ENCODE measurements around the gene ZBTB16.

The ZBTB16 gene

GRCh38 chr11:114060392-114061047 lies 1.0 kb downstream of the ZBTB16 start:
- Histone ChIP-seq H3K27ac (ENCODE audit: extremely low read depth, low read depth, low read length) (peak overlapping the region; percentile 90), H3K36me3 (ENCODE audit: control insufficient read depth in 2 of 2, insufficient read depth in 1 of 2, low read length in 2 of 2) (peaks cover 0 to 22% of the 10 kb centered on the region in 2 experiments; a peak in 1 of 3 replicates), H3K4me3 (ENCODE audit: low read depth, low read length) (peak overlapping the region; percentile 75), H3K4me1 (ENCODE audit: control insufficient read depth, insufficient read depth, low read length) (no peaks in the 10 kb centered on the region; the same call in 1 of the 2 replicates), H3K9me3 (ENCODE audit: control insufficient read depth, insufficient read depth, low read depth, low read length) (no peaks in the 10 kb centered on the region)
- ChIA-PET POLR2A (interaction anchor here (0.7 to 1.9 kb wide), 12 partner anchors 8 to 138 kb away, joined by 3 to 8 read pairs (median 4); no protein-coding TSS in a partner anchor), CTCF (interaction anchor here (0.6 to 1.8 kb wide), 10 partner anchors 10 to 201 kb away, joined by 3 to 13 read pairs (median 4); no protein-coding TSS in a partner anchor)
- no peak for TF ChIP-seq SCRT1 (tag by site-specific recombination; IDR thresholded peaks at IDR 0.05; ENCODE audit: borderline replicate concordance)
- TF ChIP-seq ZNF510 (tag by site-specific recombination; IDR thresholded peaks at IDR 0.05; ENCODE audit: insufficient replicate concordance), result no peak
- no peak for TF ChIP-seq HOXC10 (CRISPR knock-in tag; IDR thresholded peaks at IDR 0.05)
- no peak for TF ChIP-seq ZNF701 (tag by site-specific recombination; IDR thresholded peaks at IDR 0.05)
- no peak for TF ChIP-seq ZNF501 (tag by site-specific recombination; IDR thresholded peaks at IDR 0.05)
- peak; percentile 90 for TF ChIP-seq ZIC2 (tag by site-specific recombination; IDR thresholded peaks at IDR 0.05)
- TF ChIP-seq ZNF398 (tag by site-specific recombination; IDR thresholded peaks at IDR 0.05), result peak; percentile 19; the same call in 1 of the 2 replicates
- TF ChIP-seq ZBTB44 (tag by site-specific recombination; IDR thresholded peaks at IDR 0.05), result no peak
- no peak for TF ChIP-seq ZNF266 (tag by site-specific recombination; IDR thresholded peaks at IDR 0.05; ENCODE audit: low read depth)
- no peak for TF ChIP-seq ZXDB (tag by site-specific recombination; IDR thresholded peaks at IDR 0.05)
- no peak for TF ChIP-seq ZNF350 (tag by site-specific recombination; IDR thresholded peaks at IDR 0.05)
- no peak for TF ChIP-seq ZSCAN4 (tag by site-specific recombination; IDR thresholded peaks at IDR 0.05)
- TF ChIP-seq ZNF623 (tag by site-specific recombination; IDR thresholded peaks at IDR 0.05), result no peak
- TF ChIP-seq ZNF585B (tag by site-specific recombination; IDR thresholded peaks at IDR 0.05), result no peak
- TF ChIP-seq ZNF354C (tag by site-specific recombination; IDR thresholded peaks at IDR 0.05; ENCODE audit: borderline replicate concordance, low read depth), result no peak
- no peak for TF ChIP-seq ZNF16 (tag by site-specific recombination; IDR thresholded peaks at IDR 0.05; ENCODE audit: low read depth)
- TF ChIP-seq PRDM10 (tag by site-specific recombination; IDR thresholded peaks at IDR 0.05), result peak; percentile 77
- TF ChIP-seq RBAK (tag by site-specific recombination; IDR thresholded peaks at IDR 0.05), result no peak
- TF ChIP-seq ZFHX2 (tag by site-specific recombination; conservative IDR thresholded peaks at IDR 0.05), result no peak
- no peak for TF ChIP-seq ZNF548 (tag by site-specific recombination; IDR thresholded peaks at IDR 0.05)
- TF ChIP-seq IKZF3 (tag by site-specific recombination; IDR thresholded peaks at IDR 0.05), result no peak
- no peak for TF ChIP-seq ZNF148 (tag by site-specific recombination; IDR thresholded peaks at IDR 0.05; ENCODE audit: borderline replicate concordance)
- TF ChIP-seq ZFP69B (tag by site-specific recombination; IDR thresholded peaks at IDR 0.05), result no peak
- TF ChIP-seq ZNF341 (tag by site-specific recombination; IDR thresholded peaks at IDR 0.05; ENCODE audit: low read depth), result no peak
- TF ChIP-seq FEZF1 (tag by site-specific recombination; IDR thresholded peaks at IDR 0.05), result no peak
- no peak for TF ChIP-seq YY2 (tag by site-specific recombination; IDR thresholded peaks at IDR 0.05)
- no peak for TF ChIP-seq ZNF184 (tag by site-specific recombination; IDR thresholded peaks at IDR 0.05)
- no peak for TF ChIP-seq ZNF157 (tag by site-specific recombination; IDR thresholded peaks at IDR 0.05)

All from HEK293 (cell line).